Neuronal stem cell (in vitro differentiated cells): ENCODE results near the gene PLD4.
A peak's percentile ranks its signal among the peaks of the same experiment; 100 is the strongest.

Experiments used
- DNase-seq: peaks from one replicate; pipeline ENCODE4 v3.0.0-alpha.2; 2013; ENCODE audit warnings: low spot score
- H2AFZ ChIP-seq: one replicate; pipeline ENCODE4 v1.6.1; 2013; ENCODE audit warnings: mild to moderate bottlenecking, low read length, inconsistent platforms
- H2AK5ac ChIP-seq: 2 replicates; pipeline ENCODE4 v1.6.1; 2013; ENCODE audit warnings: low read depth, mild to moderate bottlenecking, inconsistent platforms, low read length, moderate library complexity, mixed read lengths
- H2BK120ac ChIP-seq: 2 replicates; pipeline ENCODE4 v1.6.1; 2013; ENCODE audit warnings: low read depth, mild to moderate bottlenecking, inconsistent platforms, low read length, moderate library complexity, mixed read lengths
- H2BK12ac ChIP-seq: one replicate; pipeline ENCODE4 v1.6.1; 2013; ENCODE audit warnings: low read length, inconsistent platforms
- H2BK15ac ChIP-seq: 2 replicates; pipeline ENCODE4 v1.6.1; 2013; ENCODE audit warnings: mild to moderate bottlenecking, low read length, inconsistent platforms, mixed read lengths
- H2BK5ac ChIP-seq: one replicate; pipeline ENCODE4 v1.6.1; 2013; ENCODE audit warnings: inconsistent platforms, mild to moderate bottlenecking, low read length, moderate library complexity
- H3K14ac ChIP-seq: one replicate; pipeline ENCODE4 v1.6.1; 2013; ENCODE audit warnings: low read length, inconsistent platforms
- H3K18ac ChIP-seq: 2 replicates; pipeline ENCODE4 v1.6.1; 2013; ENCODE audit warnings: low read length, inconsistent platforms
- H3K23ac ChIP-seq: 2 replicates; pipeline ENCODE4 v1.6.1; 2013; ENCODE audit warnings: low read depth, mild to moderate bottlenecking, mixed read lengths, low read length, inconsistent platforms; ENCODE audit not compliant: poor library complexity
- H3K27ac ChIP-seq: replicated peaks from 3 replicates; pipeline ENCODE4 v1.5.1; 2013; ENCODE audit warnings: low read length, inconsistent platforms
- H3K27me3 ChIP-seq, 3 experiments: 2 replicates each; pipeline ENCODE4 v1.6.1; 2013; ENCODE audit warnings: low read length in 3 of 3, mild to moderate bottlenecking in 2 of 3, inconsistent platforms in 1 of 3, low read depth in 1 of 3, mixed read lengths in 1 of 3, moderate library complexity in 1 of 3; ENCODE audit not compliant: control insufficient read depth in 3 of 3, insufficient read depth in 3 of 3
- H3K36me3 ChIP-seq, 2 donors: replicated peaks in 1 of 2; 2 replicates each; pipeline ENCODE4 v1.6.1; 2013; ENCODE audit warnings: low read length in 2 of 2; ENCODE audit not compliant: control insufficient read depth in 2 of 2, insufficient read depth in 2 of 2
- H3K4ac ChIP-seq: 2 replicates; pipeline ENCODE4 v1.6.1; 2013; ENCODE audit warnings: inconsistent platforms, mild to moderate bottlenecking, low read length, moderate library complexity
- H3K4me1 ChIP-seq, 2 donors: 1 replicate in 1 of 2; 2 replicates in 1 of 2; pipeline ENCODE4 v1.6.1; 2013; ENCODE audit warnings: low read length in 2 of 2, low read depth in 1 of 2; ENCODE audit not compliant: control insufficient read depth in 2 of 2, insufficient read depth in 1 of 2
- H3K4me2 ChIP-seq: one replicate; pipeline ENCODE4 v1.6.1; 2013; ENCODE audit warnings: mild to moderate bottlenecking, low read length, inconsistent platforms; ENCODE audit not compliant: insufficient read depth, poor library complexity, severe bottlenecking
- H3K4me3 ChIP-seq, 2 donors: 2 replicates each; pipeline ENCODE4 v1.5.1; 2013; ENCODE audit warnings: low read length in 2 of 2, mild to moderate bottlenecking in 2 of 2, inconsistent platforms in 1 of 2, moderate library complexity in 1 of 2
- H3K79me1 ChIP-seq: one replicate; pipeline ENCODE4 v1.6.1; 2013; ENCODE audit warnings: low read depth, mild to moderate bottlenecking, inconsistent platforms, low read length, moderate library complexity
- H3K9ac ChIP-seq: one replicate; pipeline ENCODE4 v1.6.1; 2013; ENCODE audit warnings: mild to moderate bottlenecking, low read depth, low read length, inconsistent platforms; ENCODE audit not compliant: poor library complexity
- H3K9me3 ChIP-seq, 2 donors: replicated peaks in 1 of 2; 2 replicates each; pipeline versions ENCODE3 to v1.6.1; 2013; ENCODE audit warnings: low read length in 2 of 2, mild to moderate bottlenecking in 2 of 2, inconsistent platforms in 1 of 2, low read depth in 1 of 2, mixed read lengths in 1 of 2, moderate library complexity in 1 of 2; ENCODE audit not compliant: control insufficient read depth in 2 of 2, insufficient read depth in 1 of 2
- H4K8ac ChIP-seq: one replicate; pipeline ENCODE4 v1.6.1; 2013; ENCODE audit warnings: low read depth, mild to moderate bottlenecking, inconsistent platforms, low read length, moderate library complexity
- H4K91ac ChIP-seq: one replicate; pipeline ENCODE4 v1.6.1; 2013; ENCODE audit warnings: low read length, low read depth, mild to moderate bottlenecking, inconsistent platforms; ENCODE audit not compliant: poor library complexity
- WGBS, 2 donors: extraction: QIAGEN DNeasy Blood & Tissue Kit; methylation state at CpG; one replicate each; pipeline ENCODE4 v1.1.7; 2013; ENCODE audit warnings: missing lambda C conversion rate in 2 of 2, mixed read lengths in 1 of 2; ENCODE audit not compliant: insufficient read length in 2 of 2, insufficient replicate concordance in 1 of 2; ENCODE audit errors: extremely low coverage in 2 of 2; 5-methylcytosine and 5-hydroxymethylcytosine counted together

Gene PLD4

GRCh38 chr14:104972301-104973134 lies 47.8 kb downstream of the PLD4 start:
- Histone ChIP-seq H3K4me1 (peaks cover 29 to 41% of the 10 kb centered on the region in 2 donors), H3K18ac (peak overlapping the region; percentile 72), H2BK120ac (peak overlapping the region; percentile 13), H2AFZ (peak overlapping the region; percentile 68), H3K9ac (peak overlapping the region; percentile 50), H2BK15ac (peak overlapping the region; percentile 84), H3K4me3 (no peak overlapping the region), H3K9me3 (peaks cover 0 to 2% of the 10 kb centered on the region in 2 donors), H3K14ac (peak overlapping the region; percentile 38), H4K8ac (no peak overlapping the region), H3K36me3 (no peaks in the 10 kb centered on the region), H3K27me3 (peaks cover 5 to 90% (median 16%) of the 10 kb centered on the region in 3 experiments), H3K4ac (no peak overlapping the region), H3K23ac (peak overlapping the region; percentile 47), H4K91ac (no peak overlapping the region), H3K4me2 (no peak overlapping the region), H2BK12ac (peak overlapping the region; percentile 79), H2BK5ac (peak overlapping the region; percentile 44), H3K79me1 (no peaks in the 10 kb centered on the region), H2AK5ac (peak overlapping the region; percentile 59), H3K27ac (no peak overlapping the region)
- no peak for DNase-seq
- WGBS, 2 donors = no CpG with 5 or more reads among the region's 28 CpGs

- H3K4me3 ChIP-seq = no peak overlapping the region
- peaks cover 5 to 90% (median 21%) of the 10 kb centered on the region in 3 experiments for H3K27me3 ChIP-seq
- H4K91ac ChIP-seq = no peak overlapping the region
- peak overlapping the region; percentile 59 for H2AK5ac ChIP-seq
- H2BK5ac ChIP-seq = peak overlapping the region; percentile 44
- H2AFZ ChIP-seq = peak overlapping the region; percentile 68
- peak overlapping the region; percentile 13 for H2BK120ac ChIP-seq
- H3K79me1 ChIP-seq = no peaks in the 10 kb centered on the region
- H3K36me3 ChIP-seq = no peaks in the 10 kb centered on the region
- H3K4ac ChIP-seq = no peak overlapping the region
- peak overlapping the region; percentile 50 for H3K9ac ChIP-seq
- H3K4me2 ChIP-seq = no peak overlapping the region
- H2BK15ac ChIP-seq = peak overlapping the region; percentile 84
- peaks cover 0 to 2% of the 10 kb centered on the region in 2 donors for H3K9me3 ChIP-seq
- peak overlapping the region; percentile 38 for H3K14ac ChIP-seq
- no CpG with 5 or more reads among the region's 12 CpGs for WGBS, 2 donors
- peak overlapping the region; percentile 31 for H3K18ac ChIP-seq
- H2BK12ac ChIP-seq = peak overlapping the region; percentile 79
- no peak overlapping the region for H3K27ac ChIP-seq
- peak overlapping the region; percentile 47 for H3K23ac ChIP-seq
- DNase-seq = no peak
- H3K4me1 ChIP-seq = peaks cover 28 to 39% of the 10 kb centered on the region in 2 donors
- H4K8ac ChIP-seq = no peak overlapping the region
These were observed 48.4 kb downstream of the PLD4 start for GRCh38 chr14:104973135-104973384.

GRCh38 chr14:104973385-104974145 lies 48.9 kb downstream of the PLD4 start:
- peak overlapping the region; percentile 66 for H2BK5ac ChIP-seq

GRCh38 chr14:104974146-104974541 lies 49.5 kb downstream of the PLD4 start:
- no peak overlapping the region for H2BK12ac ChIP-seq
- peak overlapping the region; percentile 66 for H2BK5ac ChIP-seq
- no peak overlapping the region for H2BK120ac ChIP-seq
- no peak overlapping the region for H3K23ac ChIP-seq
- no peak overlapping the region for H4K91ac ChIP-seq
- peaks cover 5 to 87% (median 28%) of the 10 kb centered on the region in 3 experiments for H3K27me3 ChIP-seq
- no peak overlapping the region for H3K14ac ChIP-seq
- WGBS, 2 donors = no CpG with 5 or more reads among the region's 13 CpGs
- H3K79me1 ChIP-seq = no peaks in the 10 kb centered on the region
- H3K4me1 ChIP-seq = peaks cover 25 to 35% of the 10 kb centered on the region in 2 donors
- H3K9me3 ChIP-seq = no peaks in the 10 kb centered on the region
- H3K27ac ChIP-seq = no peak overlapping the region
- H3K4ac ChIP-seq = no peak overlapping the region
- no peak overlapping the region for H2AFZ ChIP-seq
- peak overlapping the region; percentile 85 for H2BK15ac ChIP-seq
- H3K4me3 ChIP-seq = no peak overlapping the region
- peak overlapping the region; percentile 59 for H2AK5ac ChIP-seq
- no peaks in the 10 kb centered on the region for H3K36me3 ChIP-seq
- no peak for DNase-seq
- H3K18ac ChIP-seq = peak overlapping the region; percentile 57
- no peak overlapping the region for H3K4me2 ChIP-seq
- H3K9ac ChIP-seq = no peak overlapping the region
- H4K8ac ChIP-seq = no peak overlapping the region

More at GRCh38 chr14:104973385-104974145, 48.9 kb downstream of the PLD4 start:
- peaks cover 5 to 87% (median 22%) of the 10 kb centered on the region in 3 experiments for H3K27me3 ChIP-seq
- H2BK120ac ChIP-seq = peak overlapping the region; percentile 13
- H3K14ac ChIP-seq = peak overlapping the region; percentile 38
- peaks cover 25 to 35% of the 10 kb centered on the region in 2 donors for H3K4me1 ChIP-seq
- peak overlapping the region; percentile 85 for H2BK15ac ChIP-seq
- DNase-seq = no peak
- peak overlapping the region; percentile 60 for H3K18ac ChIP-seq
- no peaks in the 10 kb centered on the region for H3K36me3 ChIP-seq
- no peak overlapping the region for H4K8ac ChIP-seq
- peak overlapping the region; percentile 59 for H2AK5ac ChIP-seq
- H2AFZ ChIP-seq = peak overlapping the region; percentile 68
- no peak overlapping the region for H3K4me3 ChIP-seq
- H2BK12ac ChIP-seq = peak overlapping the region; percentile 46
- H3K4me2 ChIP-seq = no peak overlapping the region
- H3K9me3 ChIP-seq = peaks cover 0 to 1% of the 10 kb centered on the region in 2 donors
- H3K4ac ChIP-seq = no peak overlapping the region
- H3K9ac ChIP-seq = peak overlapping the region; percentile 54
- no peak overlapping the region for H3K23ac ChIP-seq
- WGBS, 2 donors = no CpG with 5 or more reads among the region's 23 CpGs
- H3K79me1 ChIP-seq = no peaks in the 10 kb centered on the region
- H3K27ac ChIP-seq = no peak overlapping the region
- H4K91ac ChIP-seq = no peak overlapping the region
